GM19023 (cell line): ENCODE measurements around the gene UBE2S.

ENCODE experiments used
- ATAC-seq: cut with Tn5 transposase; IDR thresholded peaks from one replicate; pipeline ENCODE4 v1.9.1; 2021; ENCODE audit warnings: mild to moderate bottlenecking, moderate library complexity; ENCODE audit not compliant: unreplicated experiment

UBE2S gene

GRCh38 chr19:55384920-55385723 is 22.5 kb downstream of the UBE2S start:
- peak; percentile 52 for ATAC-seq

- no peak for ATAC-seq
Measured at GRCh38 chr19:55384131-55384919, 23.3 kb downstream of the UBE2S start, which contains the start of gene TMEM238. Gene TMEM238 (minus strand): TSS chr19:55384292. CDS start chr19:55384259, 33 bp downstream.

- no peak for ATAC-seq
Measured at GRCh38 chr19:55383279-55384130, 24.1 kb downstream of the UBE2S start.

- ATAC-seq: no peak
Measured at GRCh38 chr19:55382522-55383054, 25.0 kb downstream of the UBE2S start.

- no peak for ATAC-seq
Measured at GRCh38 chr19:55382013-55382412, 25.6 kb downstream of the UBE2S start.

DNA sequence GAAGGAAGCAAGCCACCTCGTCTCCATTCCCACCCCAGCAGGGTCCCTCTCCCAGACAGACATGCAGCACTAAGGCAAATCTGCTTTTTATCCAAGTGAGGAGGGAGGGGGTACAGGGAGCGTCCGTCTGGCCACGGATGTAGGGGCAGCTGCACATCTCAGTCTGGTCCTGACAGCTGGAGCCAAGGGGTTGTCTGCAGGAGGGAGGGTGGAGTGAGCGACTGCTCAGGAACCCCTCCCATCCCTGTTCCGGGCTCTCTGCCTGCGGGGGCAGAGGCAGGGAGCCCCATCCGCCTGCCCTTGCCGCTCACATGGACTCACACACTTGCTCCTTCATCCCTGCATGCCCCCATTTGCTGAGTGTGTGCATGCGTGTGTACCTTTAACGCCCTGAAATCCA is 28.4 kb downstream of the UBE2S start:
- no peak for ATAC-seq

DNA sequence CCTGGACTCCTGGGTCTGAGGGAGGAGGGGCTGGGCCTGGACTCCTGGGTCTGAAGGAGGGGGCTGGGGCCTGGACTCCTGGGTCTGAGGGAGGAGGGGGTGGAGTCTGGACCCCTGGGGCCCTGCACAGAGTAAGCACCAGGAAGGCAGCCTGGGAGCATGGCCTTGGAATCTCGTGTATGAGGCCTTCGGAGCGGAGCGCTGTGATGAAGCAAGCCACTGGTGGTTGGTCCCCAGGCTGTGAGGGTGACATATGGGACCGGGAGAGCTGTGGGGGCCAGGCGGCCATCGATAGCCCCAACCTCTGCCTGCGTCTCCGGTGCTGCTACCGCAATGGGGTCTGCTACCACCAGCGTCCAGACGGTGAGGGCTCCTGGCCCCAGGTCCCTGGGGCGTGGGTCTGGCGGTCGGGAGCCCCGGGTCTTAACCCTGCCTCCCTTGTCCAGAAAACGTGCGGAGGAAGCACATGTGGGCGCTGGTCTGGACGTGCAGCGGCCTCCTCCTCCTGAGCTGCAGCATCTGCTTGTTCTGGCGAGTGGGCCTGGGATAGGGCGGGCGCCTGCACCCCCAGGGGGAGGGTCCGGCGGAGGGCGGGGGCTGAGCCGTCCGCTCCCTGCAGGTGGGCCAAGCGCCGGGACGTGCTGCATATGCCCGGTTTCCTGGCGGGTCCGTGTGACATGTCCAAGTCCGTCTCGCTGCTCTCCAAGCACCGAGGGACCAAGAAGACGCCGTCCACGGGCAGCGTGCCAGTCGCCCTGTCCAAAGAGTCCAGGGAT is 30.0 kb downstream of the UBE2S start:
- no peak for ATAC-seq

DNA sequence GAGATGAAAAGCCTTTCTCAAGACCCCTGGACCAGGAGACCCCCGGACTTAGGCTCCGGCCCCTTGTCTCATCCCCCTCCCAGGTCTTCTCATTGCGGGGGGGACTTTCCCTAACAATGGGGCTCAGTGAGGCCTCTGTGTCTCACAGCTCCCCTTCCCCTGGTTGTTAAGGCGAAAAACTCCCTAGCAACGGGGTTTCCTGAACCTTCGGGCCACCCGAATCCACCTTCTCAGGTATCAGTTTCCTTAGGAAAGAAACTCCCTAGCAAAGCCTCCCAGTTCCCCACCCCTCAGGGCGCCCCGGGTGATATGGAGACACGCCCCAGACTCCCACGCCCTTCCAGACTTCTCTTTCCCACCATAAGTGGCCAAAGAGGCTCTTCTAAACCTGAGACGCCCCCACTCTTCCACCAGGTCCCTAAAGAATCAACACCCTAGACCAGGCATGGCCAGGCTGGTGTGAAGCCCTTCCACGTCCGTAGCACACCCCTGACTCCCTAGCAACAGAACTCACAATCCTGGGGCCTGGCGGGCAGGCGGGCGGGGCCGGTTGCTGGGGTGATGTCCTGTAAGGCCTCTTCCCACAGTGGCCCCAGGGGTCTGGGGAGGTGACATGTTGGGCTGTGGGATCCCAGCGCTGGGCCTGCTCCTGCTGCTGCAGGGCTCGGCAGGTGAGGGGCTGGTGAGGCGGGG is 31.2 kb downstream of the UBE2S start, which contains the start of gene TMEM190:
TMEM190 (plus strand) TSS at position 586 of the 693 bp plus-strand sequence; CDS start at position 614, 28 bp downstream.
- no peak for ATAC-seq

DNA sequence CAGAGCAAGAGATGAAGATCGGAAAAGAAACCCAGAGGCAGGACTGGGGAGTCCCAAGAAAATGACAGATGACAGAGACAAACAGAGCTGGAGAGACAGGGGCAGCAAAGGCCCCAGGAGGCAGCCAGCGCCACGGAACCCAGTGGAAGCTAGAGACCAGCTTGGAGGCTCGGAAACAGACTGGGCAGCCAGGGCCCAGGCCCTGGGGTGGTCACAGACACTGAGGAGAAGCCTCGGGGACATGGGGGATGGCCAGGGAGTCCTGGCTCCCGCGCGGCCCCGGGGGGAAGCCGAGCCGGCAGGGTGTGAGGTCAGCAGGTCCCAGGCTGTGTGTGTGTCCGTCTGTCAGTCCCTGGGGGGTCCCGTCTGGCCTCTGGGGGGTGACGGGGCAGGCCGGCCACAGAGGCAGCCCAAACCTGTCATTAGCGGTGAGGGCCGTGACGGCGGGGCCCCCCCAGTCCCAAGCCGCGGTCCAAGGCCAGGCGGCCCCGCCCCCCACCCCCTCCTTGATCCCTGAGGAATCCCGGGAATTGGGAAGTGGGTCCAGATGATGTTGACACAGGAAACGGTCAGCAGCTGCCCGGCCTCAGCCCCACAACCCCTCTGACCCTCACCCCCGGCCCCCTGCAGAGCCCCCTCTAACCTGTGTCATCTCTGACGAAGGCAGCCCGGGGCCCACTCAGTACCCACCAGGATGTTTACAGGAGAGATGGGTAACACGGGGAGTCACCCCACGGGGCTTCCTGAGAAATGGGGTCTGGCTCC is 33.4 kb downstream of the UBE2S start:
- ATAC-seq: no peak

DNA sequence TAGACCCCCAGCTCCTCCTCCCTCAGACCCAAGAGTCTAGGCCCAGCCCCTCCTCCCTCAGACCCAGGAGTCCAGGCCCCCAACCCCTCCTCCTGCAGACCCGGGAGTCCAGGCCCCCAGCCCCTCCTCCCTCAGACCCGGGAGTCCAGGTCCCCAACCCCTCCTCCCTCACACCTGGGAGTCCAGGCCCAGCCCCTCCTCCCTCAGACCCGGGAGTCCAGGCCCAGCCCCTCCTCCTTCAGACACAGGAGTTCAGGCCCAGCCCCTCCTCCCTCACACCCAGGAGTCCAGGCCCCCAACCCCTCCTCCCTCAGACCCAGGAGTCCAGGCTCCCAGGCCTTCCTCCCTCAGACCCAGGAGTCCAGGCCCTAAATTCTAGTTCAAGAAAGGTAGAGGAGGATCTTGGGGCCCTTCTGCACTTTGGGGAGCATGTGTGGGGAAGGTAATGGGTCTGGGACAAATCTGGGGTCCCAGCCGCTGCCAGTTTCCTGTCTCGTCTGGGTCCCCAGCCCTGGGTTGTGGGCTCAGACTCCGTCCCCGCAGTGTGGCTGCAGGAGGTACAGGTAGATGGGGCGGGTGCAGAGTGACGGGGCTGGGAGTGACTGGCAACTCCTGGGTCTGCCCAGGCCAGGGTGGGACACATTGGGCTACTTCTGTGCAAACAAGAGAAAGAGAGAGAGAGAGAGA is 34.1 kb downstream of the UBE2S start:
- ATAC-seq: no peak

DNA sequence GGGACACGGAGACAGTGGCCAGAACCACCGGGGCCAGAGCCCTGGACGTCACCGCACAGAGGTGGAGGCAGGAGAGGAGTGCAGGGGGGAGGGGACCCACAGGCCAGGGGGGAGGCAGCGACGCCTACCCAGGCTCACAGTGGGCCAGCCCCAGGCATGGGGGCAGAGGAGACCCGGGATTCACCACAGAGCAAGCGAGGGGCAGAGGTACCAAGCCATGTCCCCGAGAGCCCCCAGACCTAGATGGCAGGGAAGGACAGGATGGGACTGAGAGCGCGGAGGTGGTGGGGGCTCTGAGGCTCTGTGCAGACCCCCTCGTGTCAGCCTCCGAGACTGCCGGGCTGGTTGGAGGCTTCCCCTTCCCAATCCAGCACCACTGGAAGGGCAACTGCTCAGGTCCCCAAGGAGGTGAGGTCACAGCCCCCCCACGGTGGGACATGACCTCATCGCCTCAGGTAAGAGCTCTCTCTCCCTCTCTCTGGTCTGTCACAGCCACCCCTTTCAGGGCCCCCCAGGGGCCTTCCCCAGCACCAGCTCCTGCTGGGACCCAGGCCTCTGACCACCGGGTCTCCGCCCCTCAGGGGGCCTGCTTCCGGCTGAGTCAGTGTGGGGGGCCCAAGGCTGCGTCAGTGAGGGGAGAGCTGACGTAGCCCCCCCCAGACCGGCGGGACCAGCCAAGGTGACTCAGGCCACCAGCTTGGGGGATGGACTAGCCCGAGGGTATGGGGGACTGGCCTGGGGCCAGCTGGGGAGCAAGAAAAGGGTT is 35.1 kb downstream of the UBE2S start:
- no peak for ATAC-seq

- ATAC-seq: no peak
Measured at GRCh38 chr19:55370305-55370988, 37.1 kb downstream of the UBE2S start, which contains the start of gene IL11. Gene IL11 (minus strand): TSS chr19:55370463. CDS start chr19:55370310, 153 bp downstream.

- ATAC-seq: no peak
Measured at GRCh38 chr19:55369653-55370304, 37.8 kb downstream of the UBE2S start.

DNA sequence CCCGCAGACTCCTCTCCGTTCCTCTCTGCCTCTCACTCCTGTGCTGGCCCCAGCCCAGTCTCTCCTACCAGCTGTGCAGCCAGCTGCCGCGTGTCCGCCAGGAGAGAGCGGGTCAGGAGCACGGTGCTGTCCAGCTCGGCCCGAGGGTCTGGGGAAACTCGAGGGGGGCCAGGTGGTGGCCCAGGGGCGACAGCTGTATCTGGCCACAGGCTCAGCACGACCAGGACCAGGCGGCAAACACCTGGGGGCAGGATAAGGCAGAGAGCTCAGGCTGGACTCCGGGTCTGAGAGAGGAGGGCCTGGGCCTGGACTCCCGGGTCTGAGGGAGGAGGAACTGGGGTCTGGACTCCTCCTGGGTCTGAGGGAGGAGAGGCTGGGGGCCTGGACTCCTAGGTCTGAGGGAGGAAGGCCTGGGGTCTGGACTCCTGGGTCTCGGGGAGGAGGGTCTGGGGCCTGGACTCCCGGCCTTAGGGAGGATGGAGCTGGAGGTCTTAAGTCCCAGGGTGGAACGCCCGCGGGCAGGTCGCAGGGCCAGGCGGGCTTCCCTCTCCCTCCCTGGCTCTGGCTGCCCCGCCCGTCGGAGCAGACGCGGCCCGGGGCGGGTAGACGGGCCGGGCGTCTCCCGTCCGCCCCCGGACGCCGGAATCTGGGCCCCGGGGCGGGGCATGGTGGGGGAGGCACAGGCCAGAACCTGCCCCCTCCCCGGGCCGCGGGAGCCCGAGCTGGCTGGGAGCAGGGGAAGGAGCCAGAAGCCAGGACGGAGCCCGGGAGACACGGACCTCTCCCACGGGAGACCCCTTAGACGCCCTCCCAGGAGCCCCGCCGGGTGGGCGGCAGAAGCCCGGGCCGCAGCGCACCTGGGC is 38.7 kb downstream of the UBE2S start:
- no peak for ATAC-seq

GRCh38 chr19:55368106-55368505 is 39.5 kb downstream of the UBE2S start:
- no peak for ATAC-seq
